Neural cell (in vitro differentiated cells): ENCODE data around the gene MRPS22. TPM values are rescaled to one million over a fixed set of nuclear protein-coding genes. Genes with fewer than 3 reads are reported as not detected.

Source experiments
- H2AFZ ChIP-seq: fragments of 200-600, 300-800 bp; sonication (generic), shearing (Covaris generic); 2 replicates; pipeline ENCODE4 v1.6.0; 2014; ENCODE audit warnings: low read depth, mild to moderate bottlenecking, antibody characterized with exemption, low read length, moderate library complexity
- H3F3A ChIP-seq: fragments of 200-600 bp; shearing (Covaris generic); 2 replicates; pipeline ENCODE4 v1.6.1; 2016; ENCODE audit warnings: mild to moderate bottlenecking, moderate library complexity, mixed read lengths, antibody characterized with exemption, low read length; ENCODE audit not compliant: insufficient read depth, poor library complexity, severe bottlenecking
- H3K27ac ChIP-seq: fragments of 200-600, 300-800 bp; sonication (generic), shearing (Covaris generic); 2 replicates; pipeline ENCODE4 v1.5.1; 2014; ENCODE audit warnings: mild to moderate bottlenecking, low read length, moderate library complexity
- H3K27me3 ChIP-seq: fragments of 300-800, 200-600 bp; sonication (generic), shearing (Covaris generic); 2 replicates; pipeline ENCODE4 v1.6.0; 2014; ENCODE audit warnings: mild to moderate bottlenecking, low read depth, low read length, moderate library complexity; ENCODE audit not compliant: insufficient read depth
- H3K36me3 ChIP-seq: fragments of 300-800, 200-600 bp; sonication (generic), shearing (Covaris generic); 2 replicates; pipeline ENCODE4 v1.5.1; 2014; ENCODE audit warnings: mild to moderate bottlenecking, antibody characterized with exemption, low read length, moderate library complexity; ENCODE audit not compliant: insufficient read depth
- H3K4me2 ChIP-seq: fragments of 300-800, 200-600 bp; sonication (generic), shearing (Covaris generic); 2 replicates; pipeline ENCODE4 v1.6.0; 2014; ENCODE audit warnings: mild to moderate bottlenecking, low read length
- H3K4me3 ChIP-seq: fragments of 300-800, 200-600 bp; sonication (generic), shearing (Covaris generic); 2 replicates; pipeline ENCODE4 v1.5.1; 2014; ENCODE audit warnings: mild to moderate bottlenecking, low read length, moderate library complexity
- H3K79me2 ChIP-seq: fragments of 200-600 bp; shearing (Covaris generic); replicated peaks from 2 replicates; pipeline ENCODE4 v1.6.0; 2014; ENCODE audit warnings: mild to moderate bottlenecking, low read length, moderate library complexity; ENCODE audit not compliant: insufficient read depth
- H3K9ac ChIP-seq: fragments of 300-800, 200-600 bp; sonication (generic), shearing (Covaris generic); 2 replicates; pipeline ENCODE4 v1.6.1; 2016; ENCODE audit warnings: mild to moderate bottlenecking, low read length, mixed read lengths
- H3K9me2 ChIP-seq: fragments of 200-600 bp; shearing (Covaris generic); 2 replicates; pipeline ENCODE4 v1.6.1; 2016; ENCODE audit warnings: mild to moderate bottlenecking, low read length, mixed read lengths; ENCODE audit not compliant: insufficient read depth
- H3K9me3 ChIP-seq: fragments of 200-600, 300-800 bp; sonication (generic), shearing (Covaris generic); 2 replicates; pipeline ENCODE4 v1.6.1; 2016; ENCODE audit warnings: mild to moderate bottlenecking, mixed run types, low read length, moderate library complexity, mixed read lengths
- H4K20me1 ChIP-seq: fragments of 200-600 bp; shearing (Covaris generic); 2 replicates; pipeline ENCODE4 v1.6.1; 2016; ENCODE audit warnings: mild to moderate bottlenecking, mixed run types; ENCODE audit not compliant: insufficient read depth
- EP300 ChIP-seq: fragments of 450-650 bp; conservative IDR thresholded peaks from 2 replicates; pipeline ENCODE4 v1.6.1; 2014; ENCODE audit warnings: antibody characterized with exemption, mild to moderate bottlenecking, moderate library complexity; ENCODE audit not compliant: poor library complexity, severe bottlenecking
- EZH2 ChIP-seq: fragments of 200-600, 300-800 bp; shearing (Covaris generic), sonication (generic); IDR thresholded peaks from 2 replicates; pipeline ENCODE4 v1.6.1; 2014; ENCODE audit warnings: antibody characterized with exemption, low read length, borderline replicate concordance, mild to moderate bottlenecking; ENCODE audit not compliant: insufficient read depth, poor library complexity, severe bottlenecking
- MXI1 ChIP-seq: fragments of 450-650 bp; conservative IDR thresholded peaks from 2 replicates; pipeline ENCODE4 v1.6.1; 2014; ENCODE audit warnings: antibody characterized with exemption, mild to moderate bottlenecking; ENCODE audit not compliant: poor library complexity, severe bottlenecking
- POLR2AphosphoS5 ChIP-seq: IDR thresholded peaks from 2 replicates; pipeline ENCODE4 v1.6.1; 2012
- RAD21 ChIP-seq: fragments of 450-650 bp; conservative IDR thresholded peaks from 2 replicates; pipeline ENCODE4 v1.6.1; 2014; ENCODE audit warnings: antibody characterized with exemption, mild to moderate bottlenecking, moderate library complexity
- REST ChIP-seq: IDR thresholded peaks from 2 replicates; pipeline ENCODE4 v1.6.1; 2012; ENCODE audit warnings: borderline replicate concordance
- SMC3 ChIP-seq: fragments of 450-650 bp; conservative IDR thresholded peaks from 2 replicates; pipeline ENCODE4 v1.6.1; 2014; ENCODE audit warnings: antibody characterized with exemption, mild to moderate bottlenecking, moderate library complexity; ENCODE audit not compliant: poor library complexity
- TAF1 ChIP-seq: IDR thresholded peaks from 2 replicates; pipeline ENCODE4 v1.6.1; 2012; ENCODE audit warnings: low read depth
- polyA plus RNA-seq: library from polyadenylated mRNA; depleted of rRNA; stranded (reverse); fragments of >200 nt; gene quantifications from 2 replicates; pipeline ENCODE4 v1.2.3, GENCODE V29; 2014
- TF ChIP-seq, protein P1 (sequence below): fragments of 450-650 bp; IDR thresholded peaks from 2 replicates; pipeline ENCODE4 v1.5.1; 2014; ENCODE audit warnings: antibody characterized with exemption, mild to moderate bottlenecking, moderate library complexity; ENCODE audit not compliant: poor library complexity, severe bottlenecking

Gene MRPS22
- polyA plus RNA-seq, 1 donor from 2014 or later: 80.7 TPM

- H3K27me3 ChIP-seq: no peaks in the 10 kb centered on the region
- no peaks in the 10 kb centered on the region for H3K9me3 ChIP-seq
- no peak overlapping the region for H3K4me2 ChIP-seq
- TF ChIP-seq RAD21 (no peak), REST (no peak), EZH2 (no peak), SMC3 (no peak), MXI1 (no peak), EP300 (no peak), POLR2AphosphoS5 (no peak), TAF1 (no peak)
- TF ChIP-seq, protein P1, sequence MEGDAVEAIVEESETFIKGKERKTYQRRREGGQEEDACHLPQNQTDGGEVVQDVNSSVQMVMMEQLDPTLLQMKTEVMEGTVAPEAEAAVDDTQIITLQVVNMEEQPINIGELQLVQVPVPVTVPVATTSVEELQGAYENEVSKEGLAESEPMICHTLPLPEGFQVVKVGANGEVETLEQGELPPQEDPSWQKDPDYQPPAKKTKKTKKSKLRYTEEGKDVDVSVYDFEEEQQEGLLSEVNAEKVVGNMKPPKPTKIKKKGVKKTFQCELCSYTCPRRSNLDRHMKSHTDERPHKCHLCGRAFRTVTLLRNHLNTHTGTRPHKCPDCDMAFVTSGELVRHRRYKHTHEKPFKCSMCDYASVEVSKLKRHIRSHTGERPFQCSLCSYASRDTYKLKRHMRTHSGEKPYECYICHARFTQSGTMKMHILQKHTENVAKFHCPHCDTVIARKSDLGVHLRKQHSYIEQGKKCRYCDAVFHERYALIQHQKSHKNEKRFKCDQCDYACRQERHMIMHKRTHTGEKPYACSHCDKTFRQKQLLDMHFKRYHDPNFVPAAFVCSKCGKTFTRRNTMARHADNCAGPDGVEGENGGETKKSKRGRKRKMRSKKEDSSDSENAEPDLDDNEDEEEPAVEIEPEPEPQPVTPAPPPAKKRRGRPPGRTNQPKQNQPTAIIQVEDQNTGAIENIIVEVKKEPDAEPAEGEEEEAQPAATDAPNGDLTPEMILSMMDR: no peak
- H4K20me1 ChIP-seq: no peaks in the 10 kb centered on the region
- H3K4me3 ChIP-seq: no peak overlapping the region
- no peak overlapping the region for H3K27ac ChIP-seq
- no peak overlapping the region for H2AFZ ChIP-seq
- H3K9me2 ChIP-seq: no peaks in the 10 kb centered on the region
- H3K79me2 ChIP-seq: no peaks in the 10 kb centered on the region
- H3K9ac ChIP-seq: no peak overlapping the region
- H3K36me3 ChIP-seq: no peaks in the 10 kb centered on the region
- H3F3A ChIP-seq: no peaks in the 10 kb centered on the region
These were observed 33.9 kb upstream of the MRPS22 start for GRCh38 chr3:139309880-139310279.

DNA sequence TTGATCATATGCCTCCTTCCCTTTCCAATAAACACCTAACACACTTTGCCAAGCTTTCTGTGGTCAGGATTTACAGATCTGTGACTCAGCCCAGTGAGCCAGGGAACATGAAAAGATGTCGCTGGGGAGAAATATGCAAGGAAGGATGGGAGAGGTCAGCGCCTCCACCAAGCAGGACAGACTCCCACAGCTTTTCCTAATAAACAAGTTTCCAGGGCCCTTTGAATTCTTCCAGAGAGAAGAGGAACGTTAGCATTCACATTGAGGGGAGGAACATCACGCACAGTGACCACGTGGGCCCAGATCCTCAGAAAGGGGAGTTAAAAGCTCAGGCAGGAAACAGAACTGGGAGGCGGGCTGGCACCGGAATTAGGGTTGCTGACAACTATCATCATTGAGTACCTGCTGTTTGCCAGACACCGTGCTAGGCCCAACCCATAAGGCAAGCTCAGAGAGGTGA is 33.3 kb upstream of the MRPS22 start:
- no peak overlapping the region for H2AFZ ChIP-seq
- no peaks in the 10 kb centered on the region for H3K27me3 ChIP-seq
- H3K9ac ChIP-seq: no peak overlapping the region
- no peaks in the 10 kb centered on the region for H3K79me2 ChIP-seq
- no peaks in the 10 kb centered on the region for H4K20me1 ChIP-seq
- no peaks in the 10 kb centered on the region for H3K36me3 ChIP-seq
- no peaks in the 10 kb centered on the region for H3K9me2 ChIP-seq
- no peak overlapping the region for H3K27ac ChIP-seq
- no peak overlapping the region for H3K4me2 ChIP-seq
- H3F3A ChIP-seq: no peaks in the 10 kb centered on the region
- no peaks in the 10 kb centered on the region for H3K9me3 ChIP-seq
- no peak overlapping the region for H3K4me3 ChIP-seq
- TF ChIP-seq POLR2AphosphoS5 (no peak), SMC3 (no peak)

GRCh38 chr3:139311557-139311956 is 32.3 kb upstream of the MRPS22 start:
- TF ChIP-seq EP300 (no peak), TAF1 (no peak), RAD21 (no peak), REST (no peak), SMC3 (no peak), MXI1 (no peak), POLR2AphosphoS5 (no peak), EZH2 (no peak)
- TF ChIP-seq, protein P1: no peak
- H3K4me3 ChIP-seq: no peak overlapping the region
- no peaks in the 10 kb centered on the region for H4K20me1 ChIP-seq
- no peak overlapping the region for H3K9ac ChIP-seq
- no peaks in the 10 kb centered on the region for H3F3A ChIP-seq
- H3K9me2 ChIP-seq: no peaks in the 10 kb centered on the region
- no peaks in the 10 kb centered on the region for H3K79me2 ChIP-seq
- H3K4me2 ChIP-seq: no peak overlapping the region
- H3K9me3 ChIP-seq: no peaks in the 10 kb centered on the region
- H3K36me3 ChIP-seq: no peaks in the 10 kb centered on the region
- H3K27ac ChIP-seq: no peak overlapping the region
- H2AFZ ChIP-seq: no peak overlapping the region
- H3K27me3 ChIP-seq: no peaks in the 10 kb centered on the region
